Inflammatory macrophage (primary cell): ENCODE data around the gene ZNF33A.
A peak's percentile ranks its signal among the peaks of the same experiment; 100 is the strongest.
"Not testable (repeated sequence)": the region's sequence is repeated elsewhere in the genome, so short reads cannot be mapped to it uniquely, and the experiment has no call there.

ENCODE experiments used
- DNase-seq, 2 donors: peaks; one replicate each; pipeline ENCODE4 v3.0.0-alpha.2; 2020 to 2022
- total RNA-seq, 18 experiments: gene quantifications; one replicate each; lab custom pipeline; 2026; ENCODE audit warnings: mixed read lengths in 6 of 18, inconsistent platforms in 2 of 18; lab: John Stamatoyannopoulos, UW

Gene ZNF33A
- 6.6 to 28.8 (median 18.5) reads per million in 18 experiments for total RNA-seq

- peak; percentile 92 to 95 for DNase-seq
Observed at GRCh38 chr10:38010119-38010903, at the start of gene ZNF33A. Gene ZNF33A (plus strand): TSS chr10:38010675. CDS start chr10:38012342, 1,667 bp downstream.

- DNase-seq, result no peak
Observed at GRCh38 chr10:37965006-37965405, 45.5 kb upstream of the ZNF33A start.

- no peak for DNase-seq
Observed at GRCh38 chr10:37972396-37972795, 38.1 kb upstream of the ZNF33A start.

GRCh38 chr10:37975401-37975991 is 35.0 kb upstream of the ZNF33A start:
- peak; percentile 10 to 36 for DNase-seq

GRCh38 chr10:37976091-37976879 is 34.2 kb upstream of the ZNF33A start, which contains the start of gene ZNF25:
Gene ZNF25 (minus strand): TSS chr10:37976647. CDS start chr10:37971722, 4,925 bp downstream.
- peak; percentile 99 for DNase-seq

GRCh38 chr10:37976880-37977203 is 33.6 kb upstream of the ZNF33A start:
- no peak for DNase-seq

- no peak for DNase-seq
Observed at GRCh38 chr10:37991655-37992054, 18.8 kb upstream of the ZNF33A start.

GRCh38 chr10:37992083-37992482 is 18.4 kb upstream of the ZNF33A start:
- DNase-seq, result peak in 1 of 2 donors; percentile 9

GRCh38 chr10:37998920-37999319 is 11.6 kb upstream of the ZNF33A start:
- DNase-seq, result not testable (repeated sequence)

GRCh38 chr10:38000474-38000873 is 10.0 kb upstream of the ZNF33A start:
- not testable (repeated sequence) for DNase-seq

- DNase-seq, result no peak
Observed at GRCh38 chr10:38003026-38003425, 7.4 kb upstream of the ZNF33A start.

- no peak for DNase-seq
Observed at GRCh38 chr10:38003588-38003987, 6.9 kb upstream of the ZNF33A start.

GRCh38 chr10:38007551-38007950 is 2.9 kb upstream of the ZNF33A start:
- peak in 1 of 2 donors; percentile 33 for DNase-seq

- DNase-seq, result peak; percentile 47 to 56
Observed at GRCh38 chr10:38007991-38008390, 2.5 kb upstream of the ZNF33A start.

GRCh38 chr10:38016354-38016753 is 5.9 kb downstream of the ZNF33A start:
- no peak for DNase-seq

- not testable (repeated sequence) for DNase-seq
Observed at GRCh38 chr10:38019124-38019523, 8.6 kb downstream of the ZNF33A start.

- DNase-seq, result peak; percentile 18 to 35
Observed at GRCh38 chr10:38025283-38025682, 14.8 kb downstream of the ZNF33A start.

- DNase-seq, result no peak
Observed at GRCh38 chr10:38027986-38028385, 17.5 kb downstream of the ZNF33A start.

- peak; percentile 40 to 53 for DNase-seq
Observed at GRCh38 chr10:38032886-38033285, 22.4 kb downstream of the ZNF33A start.

- DNase-seq, result peak in 1 of 2 donors; percentile 7
Observed at GRCh38 chr10:38038107-38038931, 27.8 kb downstream of the ZNF33A start.

GRCh38 chr10:38038932-38039245 is 28.4 kb downstream of the ZNF33A start:
- DNase-seq, result no peak

GRCh38 chr10:38043516-38043915 is 33.0 kb downstream of the ZNF33A start:
- DNase-seq, result no peak
